ENCODE results near the gene KRTAP19-7.
A peak's percentile ranks its signal among the peaks of the same experiment; 100 is the strongest.

Gene KRTAP19-7, protein sequence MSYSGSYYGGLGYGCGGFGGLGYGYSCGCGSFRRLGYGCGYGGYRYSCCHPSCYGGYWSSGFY

DNA sequence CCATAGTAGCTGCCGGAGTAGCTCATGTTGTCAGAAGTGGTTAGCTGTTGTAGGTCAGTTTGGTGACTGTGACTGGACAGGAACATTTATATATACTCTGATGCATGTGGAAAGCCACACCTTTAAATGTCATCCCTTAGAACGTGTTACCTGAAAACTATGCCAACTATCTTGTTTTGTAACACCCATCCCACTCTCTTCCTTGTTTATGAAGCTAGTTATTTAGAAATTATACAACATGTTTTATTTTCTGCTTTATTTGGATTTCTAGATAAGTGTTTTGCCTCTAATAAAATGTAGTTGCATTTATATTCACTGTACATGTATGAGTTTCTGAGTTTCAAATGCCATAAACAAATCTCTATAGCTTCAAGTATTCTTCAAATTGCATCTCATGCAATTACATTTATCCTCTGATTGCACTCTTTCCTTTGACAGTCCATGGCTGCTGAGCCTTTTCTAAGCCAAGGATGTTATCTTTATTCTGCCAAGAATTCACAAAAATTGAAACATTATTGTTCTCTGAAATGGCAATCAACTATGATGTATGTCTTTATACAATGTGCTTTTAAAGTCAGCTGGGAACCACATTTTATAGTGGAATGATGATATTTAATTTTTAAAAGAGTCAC, at the start of gene KRTAP19-7:
TSS of gene KRTAP19-7 (minus strand) at position 51 of the 632 bp plus-strand sequence. CDS start at position 26, 25 bp downstream.
- no peak for TF ChIP-seq EZH2 (IDR thresholded peaks at IDR 0.05; ENCODE audit: borderline replicate concordance, low read depth, low read length, severe bottlenecking)
- TF ChIP-seq, protein P1, sequence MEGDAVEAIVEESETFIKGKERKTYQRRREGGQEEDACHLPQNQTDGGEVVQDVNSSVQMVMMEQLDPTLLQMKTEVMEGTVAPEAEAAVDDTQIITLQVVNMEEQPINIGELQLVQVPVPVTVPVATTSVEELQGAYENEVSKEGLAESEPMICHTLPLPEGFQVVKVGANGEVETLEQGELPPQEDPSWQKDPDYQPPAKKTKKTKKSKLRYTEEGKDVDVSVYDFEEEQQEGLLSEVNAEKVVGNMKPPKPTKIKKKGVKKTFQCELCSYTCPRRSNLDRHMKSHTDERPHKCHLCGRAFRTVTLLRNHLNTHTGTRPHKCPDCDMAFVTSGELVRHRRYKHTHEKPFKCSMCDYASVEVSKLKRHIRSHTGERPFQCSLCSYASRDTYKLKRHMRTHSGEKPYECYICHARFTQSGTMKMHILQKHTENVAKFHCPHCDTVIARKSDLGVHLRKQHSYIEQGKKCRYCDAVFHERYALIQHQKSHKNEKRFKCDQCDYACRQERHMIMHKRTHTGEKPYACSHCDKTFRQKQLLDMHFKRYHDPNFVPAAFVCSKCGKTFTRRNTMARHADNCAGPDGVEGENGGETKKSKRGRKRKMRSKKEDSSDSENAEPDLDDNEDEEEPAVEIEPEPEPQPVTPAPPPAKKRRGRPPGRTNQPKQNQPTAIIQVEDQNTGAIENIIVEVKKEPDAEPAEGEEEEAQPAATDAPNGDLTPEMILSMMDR (IDR thresholded peaks at IDR 0.05; ENCODE audit: borderline replicate concordance, extremely low read depth, low read length, poor library complexity, severe bottlenecking): no peak
- ATAC-seq (ENCODE audit: insufficient read depth, low read depth) (no peak), DNase-seq (no peak)
- no peaks in the 10 kb centered on the region for H3K27me3 ChIP-seq (ENCODE audit: insufficient read depth, low read length, poor library complexity)
- no peak within 1 kb of the TSS for H3K9ac ChIP-seq (ENCODE audit: low read depth, low read length)
- no peaks in the 10 kb centered on the region for H3K9me3 ChIP-seq (ENCODE audit: insufficient read depth, low read length, severe bottlenecking)
- no peak within 1 kb of the TSS for H3K4me3 ChIP-seq (ENCODE audit: low read depth in 1 of 2, low read length in 2 of 2)
- H4K20me1 ChIP-seq (ENCODE audit: insufficient read depth, low read length): no peaks in the 10 kb centered on the region
- H3K4me2 ChIP-seq (ENCODE audit: insufficient read depth, low read length): no peak within 1 kb of the TSS
- H3K4me1 ChIP-seq (ENCODE audit: insufficient read depth, low read length): no peaks in the 10 kb centered on the region
- no peaks in the 10 kb centered on the region for H3K79me2 ChIP-seq (ENCODE audit: insufficient read depth, low read length)
- no peaks in the 10 kb centered on the region for H3K36me3 ChIP-seq (ENCODE audit: insufficient read depth, low read length)
- no peak within 1 kb of the TSS for H3K27ac ChIP-seq (ENCODE audit: low read length)
- H2AFZ ChIP-seq (ENCODE audit: low read depth, low read length): no peak within 1 kb of the TSS

DNA sequence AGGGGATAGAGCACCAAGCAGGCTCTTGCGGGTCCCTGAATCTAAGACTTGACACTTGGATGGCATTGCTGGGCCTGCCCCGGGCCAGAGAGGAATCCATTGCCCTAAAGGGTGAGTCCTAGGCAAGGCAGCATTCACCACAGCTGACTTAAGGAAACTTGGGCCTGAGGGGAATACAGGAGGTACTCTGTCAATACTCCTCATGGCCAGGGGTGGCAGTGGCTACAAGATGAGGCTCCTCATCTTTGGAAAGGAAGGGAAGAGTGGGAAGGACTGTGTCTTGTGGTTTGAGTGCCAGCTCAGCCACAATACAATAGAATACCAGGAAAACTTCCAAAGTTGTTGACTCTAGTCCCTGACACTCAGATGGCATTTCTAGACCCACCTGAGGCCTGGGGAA, 44.9 kb upstream of the KRTAP19-7 start:
- Histone ChIP-seq H3K27me3 (ENCODE audit: insufficient read depth, low read length, poor library complexity) (no peaks in the 10 kb centered on the region), H3K4me3 (ENCODE audit: low read depth in 1 of 2, low read length in 2 of 2) (no peak overlapping the region), H3K36me3 (ENCODE audit: insufficient read depth, low read length) (no peaks in the 10 kb centered on the region), H4K20me1 (ENCODE audit: insufficient read depth, low read length) (no peaks in the 10 kb centered on the region), H2AFZ (ENCODE audit: low read depth, low read length) (no peak overlapping the region), H3K4me1 (ENCODE audit: insufficient read depth, low read length) (no peaks in the 10 kb centered on the region), H3K9me3 (ENCODE audit: insufficient read depth, low read length, severe bottlenecking) (no peaks in the 10 kb centered on the region), H3K27ac (ENCODE audit: low read length) (no peak overlapping the region), H3K9ac (ENCODE audit: low read depth, low read length) (no peak overlapping the region), H3K4me2 (ENCODE audit: insufficient read depth, low read length) (no peak overlapping the region), H3K79me2 (ENCODE audit: insufficient read depth, low read length) (no peaks in the 10 kb centered on the region)
- TF ChIP-seq, protein P1 (IDR thresholded peaks at IDR 0.05; ENCODE audit: borderline replicate concordance, extremely low read depth, low read length, poor library complexity, severe bottlenecking): peak; percentile 9
- TF ChIP-seq EZH2 (IDR thresholded peaks at IDR 0.05; ENCODE audit: borderline replicate concordance, low read depth, low read length, severe bottlenecking): no peak
- DNase-seq: no peak
- no peak for ATAC-seq (ENCODE audit: insufficient read depth, low read depth)

DNA sequence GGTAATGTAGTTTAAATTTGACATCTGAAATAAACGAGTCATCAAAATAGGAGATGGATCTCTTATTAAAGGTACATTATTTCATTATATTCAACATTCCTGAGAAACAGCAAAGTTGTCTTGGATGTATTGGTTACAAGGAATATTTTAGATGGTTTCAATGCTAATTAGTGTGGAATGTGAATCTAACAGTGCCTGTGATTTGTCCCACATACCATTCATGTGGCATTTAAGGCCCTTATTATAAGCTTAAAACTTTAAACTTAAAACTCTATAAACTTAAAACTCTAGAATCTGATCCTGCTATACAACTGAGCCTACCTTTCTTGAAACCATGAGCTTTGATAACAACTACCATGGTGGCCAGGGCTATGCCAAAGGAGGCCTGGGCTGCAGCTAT, 39.7 kb upstream of the KRTAP19-7 start, which contains the start of gene KRTAP22-1:
TSS of gene KRTAP22-1 (plus strand) at position 301 of the 400 bp plus-strand sequence.
- no peaks in the 10 kb centered on the region for H3K9me3 ChIP-seq (ENCODE audit: insufficient read depth, low read length, severe bottlenecking)
- no peak within 1 kb of the TSS for H2AFZ ChIP-seq (ENCODE audit: low read depth, low read length)
- no peak for TF ChIP-seq EZH2 (IDR thresholded peaks at IDR 0.05; ENCODE audit: borderline replicate concordance, low read depth, low read length, severe bottlenecking)
- TF ChIP-seq, protein P1 (IDR thresholded peaks at IDR 0.05; ENCODE audit: borderline replicate concordance, extremely low read depth, low read length, poor library complexity, severe bottlenecking): no peak
- H3K36me3 ChIP-seq (ENCODE audit: insufficient read depth, low read length): no peaks in the 10 kb centered on the region
- no peaks in the 10 kb centered on the region for H3K79me2 ChIP-seq (ENCODE audit: insufficient read depth, low read length)
- H3K27ac ChIP-seq (ENCODE audit: low read length): no peak within 1 kb of the TSS
- no peaks in the 10 kb centered on the region for H3K27me3 ChIP-seq (ENCODE audit: insufficient read depth, low read length, poor library complexity)
- DNase-seq (no peak), ATAC-seq (ENCODE audit: insufficient read depth, low read depth) (no peak)
- H4K20me1 ChIP-seq (ENCODE audit: insufficient read depth, low read length): no peaks in the 10 kb centered on the region
- no peak within 1 kb of the TSS for H3K4me2 ChIP-seq (ENCODE audit: insufficient read depth, low read length)
- no peak within 1 kb of the TSS for H3K9ac ChIP-seq (ENCODE audit: low read depth, low read length)
- H3K4me1 ChIP-seq (ENCODE audit: insufficient read depth, low read length): no peaks in the 10 kb centered on the region
- no peak within 1 kb of the TSS for H3K4me3 ChIP-seq (ENCODE audit: low read depth in 1 of 2, low read length in 2 of 2)

Measured in DND-41 (cell line).